Measurements from ENCODE around the gene EPN3.

- TF ChIP-seq GATA2 (IDR thresholded peaks at IDR 0.05; ENCODE audit: low read depth, low read length), result no peak
- TF ChIP-seq GATA3 (IDR thresholded peaks at IDR 0.05; ENCODE audit: low read depth, low read length), result no peak
Observed at GRCh38 chr17:50546701-50547034, 14.1 kb downstream of the EPN3 start.

All from SH-SY5Y (cell line).